Measurements from ENCODE around the gene THRB.

Gene THRB

GRCh38 chr3:24512564-24513197 lies 18.0 kb upstream of the THRB start:
- DNase-seq (ENCODE audit: low read depth) = no peak

DNA sequence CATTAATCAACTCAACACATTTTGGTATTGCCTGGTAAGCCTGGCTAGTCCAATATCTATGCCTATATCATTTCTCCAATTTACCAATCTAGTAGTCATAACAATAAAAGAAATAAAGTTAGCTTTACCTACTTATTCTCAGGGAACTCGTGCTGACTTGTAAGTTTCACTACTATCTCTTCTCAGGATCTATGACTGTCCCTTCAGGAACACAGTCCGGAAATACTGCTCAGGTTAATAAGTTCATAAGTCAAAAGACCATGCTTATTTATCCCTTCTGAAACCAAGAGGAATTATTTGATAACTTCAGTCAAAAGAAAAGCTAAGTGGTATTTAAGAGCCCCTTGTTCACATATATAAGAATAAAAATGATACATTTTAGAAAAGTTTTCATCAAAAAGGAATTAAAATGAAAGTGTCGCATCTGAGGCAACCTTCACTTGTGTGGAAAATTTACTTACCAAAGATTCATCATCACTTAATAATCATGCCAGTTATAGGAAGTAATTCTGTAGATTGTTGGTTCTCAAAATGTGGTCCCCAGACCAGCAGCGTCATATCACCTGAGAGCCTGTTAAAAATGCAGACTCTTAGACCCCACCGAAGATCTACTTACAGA lies 15.5 kb upstream of the THRB start:
- DNase-seq (ENCODE audit: low read depth) = no peak

DNA sequence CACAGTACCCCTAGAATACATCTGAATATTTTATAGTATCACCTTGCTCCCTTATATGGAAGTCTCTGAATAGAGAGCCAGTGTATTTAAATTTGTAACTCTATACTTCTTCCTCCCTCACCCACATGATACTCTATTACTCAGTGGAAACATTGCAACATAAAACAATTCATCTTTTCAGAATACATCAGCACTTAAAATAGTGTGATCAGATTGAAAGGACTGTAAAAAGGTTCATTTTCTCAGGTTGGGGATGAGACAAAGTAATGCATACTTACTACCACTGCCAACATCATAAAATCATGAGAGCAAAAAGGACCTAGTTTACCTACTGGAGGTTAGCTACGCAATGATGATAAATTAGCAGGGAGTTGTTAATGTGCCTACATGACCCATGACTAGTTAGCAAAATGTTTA lies 13.8 kb upstream of the THRB start:
- DNase-seq (ENCODE audit: low read depth) = no peak

GRCh38 chr3:24507776-24508422 lies 13.2 kb upstream of the THRB start:
- DNase-seq (ENCODE audit: low read depth) = no peak

GRCh38 chr3:24506966-24507775 lies 12.5 kb upstream of the THRB start:
- no peak for DNase-seq (ENCODE audit: low read depth)

- DNase-seq (ENCODE audit: low read depth) = no peak
These were observed 11.3 kb upstream of the THRB start for GRCh38 chr3:24505691-24506550.

GRCh38 chr3:24504772-24505171 lies 10.1 kb upstream of the THRB start:
- DNase-seq (ENCODE audit: low read depth) = no peak

DNA sequence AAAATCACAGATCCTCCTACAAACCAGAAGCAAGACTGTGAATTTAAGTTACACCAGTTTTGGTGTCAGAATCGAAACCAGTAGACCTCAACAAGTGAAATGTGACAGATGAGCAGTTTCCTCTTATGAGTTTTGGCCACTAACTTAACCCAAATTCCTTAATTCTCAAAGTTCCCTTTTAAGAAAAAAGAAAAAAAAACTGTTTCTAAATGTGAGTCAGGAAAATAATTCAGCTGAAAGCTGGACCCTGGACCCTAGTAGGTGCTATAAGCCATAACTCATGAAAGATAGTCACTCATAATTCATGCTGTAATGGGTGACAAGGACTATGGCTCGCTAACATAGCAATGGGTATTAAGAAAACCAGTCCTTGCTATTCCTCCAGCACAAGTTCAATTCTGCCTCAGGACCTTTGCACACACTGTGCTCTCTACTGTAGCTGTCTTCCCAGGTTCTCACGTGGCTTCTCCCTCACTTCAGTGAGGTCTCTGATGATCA lies 9.0 kb upstream of the THRB start:
- no peak for DNase-seq (ENCODE audit: low read depth)

- DNase-seq (ENCODE audit: low read depth) = no peak
These were observed 8.0 kb upstream of the THRB start for GRCh38 chr3:24502690-24503089.

GRCh38 chr3:24500806-24501205 lies 6.2 kb upstream of the THRB start:
- no peak for DNase-seq (ENCODE audit: low read depth)

DNA sequence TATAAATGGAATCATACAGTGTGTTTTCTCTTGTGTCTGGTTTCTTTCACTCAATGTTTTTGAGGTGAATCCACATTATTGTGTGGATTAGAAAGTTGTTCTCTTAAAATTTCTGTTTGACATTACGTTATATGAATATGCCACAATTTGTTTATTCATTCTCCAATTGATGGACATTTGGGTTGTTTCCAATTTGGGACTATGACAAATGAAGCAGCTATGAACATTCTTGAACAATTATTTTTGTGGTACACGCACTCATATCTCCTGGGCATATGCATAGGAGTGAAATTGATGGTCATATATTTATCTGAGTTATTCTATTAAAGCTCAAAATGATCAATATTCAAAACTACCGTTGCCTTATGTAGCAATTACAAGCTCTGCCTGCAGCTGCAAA lies 5.3 kb upstream of the THRB start:
- DNase-seq (ENCODE audit: low read depth) = no peak

- no peak for DNase-seq (ENCODE audit: low read depth)
These were observed 4.1 kb upstream of the THRB start for GRCh38 chr3:24498796-24499195.

- no peak for DNase-seq (ENCODE audit: low read depth)
These were observed 3.7 kb upstream of the THRB start for GRCh38 chr3:24498391-24498790.

DNA sequence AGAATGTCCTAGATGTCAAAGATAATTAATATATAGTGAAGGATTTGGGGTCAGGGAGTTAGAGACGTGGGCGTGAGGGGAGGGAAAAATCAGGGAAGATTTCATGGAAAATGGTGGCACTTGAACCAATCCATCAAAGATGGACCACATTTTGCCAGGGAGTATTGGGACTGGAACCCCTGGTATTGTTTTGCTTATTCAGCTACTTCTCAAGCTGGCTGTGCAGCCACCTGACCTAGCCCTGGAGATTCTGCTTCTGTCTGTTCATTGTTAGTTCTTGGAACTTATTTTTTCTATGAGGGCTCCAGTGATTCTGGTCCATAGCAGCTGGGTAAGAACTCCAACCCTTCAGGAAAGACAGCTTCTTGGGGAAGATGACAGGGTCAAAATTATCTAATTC lies 3.3 kb upstream of the THRB start:
- no peak for DNase-seq (ENCODE audit: low read depth)

DNA sequence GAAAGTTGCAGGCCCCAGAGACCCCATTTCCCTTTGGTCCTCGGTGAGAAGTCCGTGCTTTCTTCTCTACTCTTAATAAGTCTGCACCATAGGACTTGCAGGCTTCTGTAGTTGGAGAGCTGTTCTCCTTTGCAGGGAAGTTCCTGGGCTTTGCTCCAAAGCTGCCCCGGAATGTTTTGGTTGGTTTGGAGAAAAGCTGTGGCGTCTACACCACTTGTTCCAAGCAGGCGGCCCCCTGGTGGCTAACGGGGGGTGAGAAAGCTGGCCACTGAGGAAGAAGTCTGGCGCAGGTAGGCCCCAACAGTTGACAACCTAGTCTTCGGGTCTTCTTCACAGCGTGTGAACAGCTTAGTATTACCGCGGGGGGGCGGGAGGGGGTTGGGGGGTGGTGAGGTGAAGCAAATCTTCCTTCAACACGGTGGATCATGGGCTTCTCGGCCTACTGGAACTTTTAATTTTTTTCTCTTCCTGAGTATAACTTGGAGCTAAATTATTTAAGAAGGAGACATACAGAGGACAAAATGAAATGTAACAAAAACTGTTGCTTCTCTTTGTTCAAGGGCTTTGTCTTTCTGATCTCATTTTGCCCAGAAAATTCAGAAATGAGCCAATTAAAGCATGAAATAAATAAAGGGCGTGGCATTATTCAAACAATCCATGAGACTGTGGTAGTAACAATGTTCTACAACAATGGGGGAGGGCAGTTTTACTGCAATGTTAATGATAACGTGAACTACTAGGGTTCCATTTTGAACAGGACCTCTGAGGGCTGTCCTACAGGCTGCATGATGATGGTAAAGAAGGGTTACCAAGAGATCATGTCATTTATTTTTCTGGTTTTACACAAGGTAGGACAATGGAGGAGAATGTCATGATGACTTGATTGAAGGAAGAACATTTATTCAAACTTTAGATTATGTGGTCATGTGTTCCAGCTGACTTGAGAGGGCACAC lies 2.2 kb upstream of the THRB start:
- DNase-seq (ENCODE audit: low read depth) = no peak

DNA sequence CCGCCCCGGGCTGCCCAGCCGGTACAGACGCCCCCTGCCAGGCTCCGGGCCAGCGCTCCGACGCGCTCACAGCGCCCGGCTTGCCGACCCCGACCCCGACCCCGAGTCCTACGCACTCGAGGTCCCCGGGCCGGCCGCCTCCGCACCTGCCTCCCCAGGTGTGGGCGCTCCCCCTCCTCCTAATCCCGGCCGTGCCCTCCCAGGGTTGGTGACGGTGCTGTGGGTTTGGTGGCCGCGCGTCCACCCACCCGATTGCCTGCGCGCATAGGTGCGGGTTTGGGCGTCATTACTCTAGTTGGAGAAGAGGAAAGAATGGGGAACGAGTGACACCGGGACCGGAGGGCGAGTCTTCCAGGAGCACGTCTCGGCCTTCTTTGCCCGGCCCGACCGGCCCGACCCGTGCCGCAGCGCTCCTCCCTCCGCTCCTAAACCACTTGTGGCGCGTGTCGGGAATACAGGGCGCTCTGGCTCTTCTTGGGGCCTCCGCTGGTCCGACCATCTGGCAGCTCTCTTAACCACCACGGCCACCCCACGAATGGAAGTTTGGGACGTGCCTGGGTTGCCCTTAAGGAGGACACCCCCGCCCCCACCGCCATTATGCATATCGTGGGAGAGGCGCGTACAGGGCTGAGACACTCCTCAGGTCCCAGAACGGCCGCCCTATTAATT lies 810 bp upstream of the THRB start:
- no peak for DNase-seq (ENCODE audit: low read depth)

GRCh38 chr3:24493746-24494617 lies 668 bp downstream of the THRB start:
- DNase-seq (ENCODE audit: low read depth) = no peak

GRCh38 chr3:24492971-24493551 lies 1.6 kb downstream of the THRB start:
- no peak for DNase-seq (ENCODE audit: low read depth)

DNA sequence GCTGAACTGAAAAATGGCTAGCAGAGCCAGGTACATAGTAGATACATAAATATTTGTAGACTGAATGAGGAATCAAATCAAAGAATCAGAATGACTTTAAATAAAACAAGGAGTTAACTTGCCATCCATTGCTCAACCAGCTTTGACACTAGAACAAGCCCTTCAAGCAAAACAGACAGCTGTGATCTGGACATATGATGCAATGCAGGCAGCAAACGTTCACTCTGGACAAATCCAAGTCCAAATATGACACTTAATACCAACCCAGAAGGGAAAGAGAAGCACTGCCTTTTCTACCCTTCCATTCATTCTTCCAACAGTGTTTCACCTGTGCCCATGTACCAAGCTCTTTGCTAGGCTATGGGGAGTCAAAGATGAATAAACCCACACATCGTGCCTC lies 4.5 kb downstream of the THRB start:
- no peak for DNase-seq (ENCODE audit: low read depth)

Measured in activated gamma-delta T cell treated with anti-CD3 and anti-CD28 coated beads, Interleukin-2, amount 50 U/mL, for 16 hours (primary cell).